Neural progenitor cell (in vitro differentiated cells): Measurements from ENCODE around the gene SCYGR1.

Experiments
- EZH2phosphoT487 ChIP-seq: fragments of 200-600 bp; sonication (generic); IDR thresholded peaks from 2 replicates; pipeline ENCODE4 v1.6.1; 2017; ENCODE audit warnings: antibody characterized with exemption
- TF ChIP-seq, protein P1 (sequence below): fragments of 200-600 bp; sonication (generic); IDR thresholded peaks from 2 replicates; pipeline ENCODE4 v1.5.1; 2017; ENCODE audit warnings: antibody characterized with exemption, mild to moderate bottlenecking

DNA sequence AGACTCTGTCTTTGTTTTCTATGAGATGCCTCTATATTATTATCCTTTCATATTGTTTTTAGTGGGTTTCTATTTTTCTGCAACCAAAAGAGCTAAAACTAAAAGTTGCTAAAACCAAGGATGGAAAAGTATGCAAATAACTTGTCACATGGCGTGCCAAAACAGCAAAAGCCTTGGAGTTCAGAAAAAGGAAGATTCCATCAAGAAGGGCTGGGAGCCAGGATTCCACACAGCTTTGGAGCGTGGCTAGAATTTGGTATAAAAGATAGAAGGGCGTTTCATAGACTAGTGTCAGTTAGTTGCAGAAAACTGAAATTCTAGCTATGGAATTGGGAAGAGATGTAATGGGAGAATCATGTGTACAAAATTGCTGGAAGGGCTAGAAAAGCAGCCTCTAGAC, 4.1 kb downstream of the SCYGR1 start:
- TF ChIP-seq, protein P1, sequence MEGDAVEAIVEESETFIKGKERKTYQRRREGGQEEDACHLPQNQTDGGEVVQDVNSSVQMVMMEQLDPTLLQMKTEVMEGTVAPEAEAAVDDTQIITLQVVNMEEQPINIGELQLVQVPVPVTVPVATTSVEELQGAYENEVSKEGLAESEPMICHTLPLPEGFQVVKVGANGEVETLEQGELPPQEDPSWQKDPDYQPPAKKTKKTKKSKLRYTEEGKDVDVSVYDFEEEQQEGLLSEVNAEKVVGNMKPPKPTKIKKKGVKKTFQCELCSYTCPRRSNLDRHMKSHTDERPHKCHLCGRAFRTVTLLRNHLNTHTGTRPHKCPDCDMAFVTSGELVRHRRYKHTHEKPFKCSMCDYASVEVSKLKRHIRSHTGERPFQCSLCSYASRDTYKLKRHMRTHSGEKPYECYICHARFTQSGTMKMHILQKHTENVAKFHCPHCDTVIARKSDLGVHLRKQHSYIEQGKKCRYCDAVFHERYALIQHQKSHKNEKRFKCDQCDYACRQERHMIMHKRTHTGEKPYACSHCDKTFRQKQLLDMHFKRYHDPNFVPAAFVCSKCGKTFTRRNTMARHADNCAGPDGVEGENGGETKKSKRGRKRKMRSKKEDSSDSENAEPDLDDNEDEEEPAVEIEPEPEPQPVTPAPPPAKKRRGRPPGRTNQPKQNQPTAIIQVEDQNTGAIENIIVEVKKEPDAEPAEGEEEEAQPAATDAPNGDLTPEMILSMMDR: no peak
- TF ChIP-seq EZH2phosphoT487: no peak
